AG04450 (cell line): ENCODE data around the gene ING4. TPM values are rescaled to one million over a fixed set of nuclear protein-coding genes. Genes with fewer than 3 reads are reported as not detected.

Experiments
- CTCF ChIA-PET: fragments of 300-600, 350-600 bp; formaldehyde crosslinking; extraction: SDS; loops from one replicate; lab custom pipeline; 2022; ENCODE audit warnings: antibody characterized with exemption, inconsistent platforms; lab: Charles Lee
- POLR2A ChIA-PET: fragments of 350-600 bp; formaldehyde crosslinking; extraction: SDS; loops from one replicate; lab custom pipeline; 2021; ENCODE audit warnings: antibody characterized with exemption, inconsistent platforms; lab: Yijun Ruan, JAX
- DNase-seq: peaks from one replicate; pipeline ENCODE4 v3.0.0-alpha.2; 2011; ENCODE audit warnings: low read depth, low spot score
- H3K27ac ChIP-seq: one replicate; pipeline ENCODE4 v1.5.1; 2012; ENCODE audit warnings: low read depth, low read length, control low read depth
- H3K27me3 ChIP-seq: one replicate; pipeline ENCODE4 v1.6.0; 2012; ENCODE audit warnings: low read length; ENCODE audit not compliant: control insufficient read depth, insufficient read depth
- H3K4me3 ChIP-seq: 2 replicates; pipeline ENCODE4 v1.5.1; 2011; ENCODE audit warnings: mild to moderate bottlenecking, low read depth, low read length, control low read depth
- H3K9me3 ChIP-seq: 2 replicates; pipeline ENCODE4 v1.5.1; 2012; ENCODE audit warnings: low read length; ENCODE audit not compliant: control insufficient read depth, insufficient read depth
- CTCF ChIP-seq: IDR thresholded peaks from 2 replicates; pipeline ENCODE4 v1.5.1; 2011; ENCODE audit warnings: low read depth, low read length, control low read depth, inconsistent platforms
- polyA plus RNA-seq: library from polyadenylated mRNA; depleted of rRNA; stranded (reverse); fragments of >200 nt; gene quantifications from 2 replicates; pipeline ENCODE4 v1.2.3, GENCODE V29; 2011

Gene ING4
- polyA plus RNA-seq, 1 experiment: 66.6 TPM

- no peaks in the 10 kb centered on the region for H3K9me3 ChIP-seq
- peaks cover 3% of the 10 kb centered on the region for H3K27me3 ChIP-seq
- CTCF ChIA-PET: no interaction called here
- TF ChIP-seq CTCF: no peak
- H3K27ac ChIP-seq: no peak within 1 kb of the TSS
- H3K4me3 ChIP-seq: peak within 1 kb of the TSS; percentile 76
- POLR2A ChIA-PET: interaction anchor here (0.7 to 1.2 kb wide), 3 partner anchors 11 to 159 kb away, joined by 4 to 18 read pairs (median 4); partner anchors contain the start of genes COPS7A and ZNF384
- DNase-seq: no peak
These were observed 37.7 kb upstream of the ING4 start, which contains the start of gene PIANP for GRCh38 chr12:6700646-6701051. TSS of gene PIANP (minus strand) at chr12:6700815. CDS start at chr12:6698061, 2,754 bp downstream.

- no peak for DNase-seq
- Histone ChIP-seq H3K27me3 (peaks cover 3% of the 10 kb centered on the region), H3K9me3 (no peaks in the 10 kb centered on the region), H3K27ac (no peak overlapping the region), H3K4me3 (peak overlapping the region; percentile 76)
- CTCF ChIA-PET: interaction anchor here (0.6 to 2.6 kb wide), 3 partner anchors 10 to 172 kb away, joined by 3 to 12 read pairs (median 3); no protein-coding TSS in a partner anchor
- TF ChIP-seq CTCF: no peak
- POLR2A ChIA-PET: interaction anchor here (0.6 to 1.2 kb wide), 5 partner anchors 8 to 158 kb away, joined by 3 to 18 read pairs (median 4); partner anchors contain the start of genes COPS7A, NOP2 and ZNF384
These were observed 37.2 kb upstream of the ING4 start for GRCh38 chr12:6699989-6700645.

GRCh38 chr12:6699259-6699988, 36.5 kb upstream of the ING4 start:
- peak overlapping the region; percentile 76 for H3K4me3 ChIP-seq
- H3K27ac ChIP-seq: no peak overlapping the region
- TF ChIP-seq CTCF: no peak
- no peak for DNase-seq
- peaks cover 3% of the 10 kb centered on the region for H3K27me3 ChIP-seq
- no peaks in the 10 kb centered on the region for H3K9me3 ChIP-seq
- ChIA-PET POLR2A (interaction anchor here (0.6 to 1.5 kb wide), 7 partner anchors 8 to 158 kb away, joined by 3 to 18 read pairs (median 4); partner anchors contain the start of genes COPS7A, NOP2 and ZNF384), CTCF (interaction anchor here (1.2 to 2.6 kb wide), 4 partner anchors 10 to 173 kb away, joined by 3 to 12 read pairs (median 6); partner anchors contain the start of genes MLF2 and ZNF384)

GRCh38 chr12:6698352-6699046, 35.6 kb upstream of the ING4 start:
- TF ChIP-seq CTCF: no peak
- no peaks in the 10 kb centered on the region for H3K9me3 ChIP-seq
- no peak overlapping the region for H3K27ac ChIP-seq
- CTCF ChIA-PET: interaction anchor here (0.5 to 2.6 kb wide), 8 partner anchors 9 to 145 kb away, joined by 3 to 12 read pairs (median 4); partner anchors contain the start of genes MLF2 and ZNF384
- POLR2A ChIA-PET: interaction anchor here (1.2 to 1.5 kb wide), 2 partner anchors 9 to 25 kb away, joined by 5 to 10 read pairs; partner anchors contain the start of genes COPS7A and ZNF384
- peaks cover 3% of the 10 kb centered on the region for H3K27me3 ChIP-seq
- DNase-seq: no peak
- no peak overlapping the region for H3K4me3 ChIP-seq
